Stomach (tissue), 4 donors: ENCODE measurements around the gene ARHGEF4.

Experiments
- CTCF ChIP-seq, 7 experiments: fragments of 450-650 bp in 4 of 7; fragments of 200-600 bp in 3 of 7; sonication (generic) in 3 of 7; IDR thresholded peaks; one replicate each; pipeline ENCODE4 v1.5.1; 2016 to 2019; ENCODE audit warnings: antibody characterized with exemption in 7 of 7, control low read depth in 2 of 7, mild to moderate bottlenecking in 1 of 7
- EP300 ChIP-seq: sonication (generic); formaldehyde crosslinking; IDR thresholded peaks from one replicate; pipeline ENCODE4 v1.6.1; 2017; ENCODE audit warnings: antibody characterized with exemption
- POLR2A ChIP-seq, 4 donors: fragments of 450-650 bp; IDR thresholded peaks; one replicate each; pipeline ENCODE4 v1.6.1; 2016; ENCODE audit warnings: antibody characterized with exemption in 4 of 4, control low read depth in 2 of 4, mild to moderate bottlenecking in 1 of 4, moderate library complexity in 1 of 4
- POLR2AphosphoS5 ChIP-seq, 3 donors: sonication (generic); formaldehyde crosslinking; IDR thresholded peaks; one replicate each; pipeline ENCODE4 v1.6.1; 2016; ENCODE audit warnings: antibody characterized with exemption in 3 of 3

- TF ChIP-seq POLR2AphosphoS5 (IDR thresholded peaks at IDR 0.05) (no peak), CTCF (IDR thresholded peaks at IDR 0.05) (no peak), POLR2A (IDR thresholded peaks at IDR 0.05) (no peak), EP300 (no peak)
These were observed 38.1 kb upstream of the ARHGEF4 start for GRCh38 chr2:130798472-130799218.
